K562 (cell line): ENCODE results near the gene BCR. TPM values are rescaled to one million over a fixed set of nuclear protein-coding genes. Genes with fewer than 3 reads are reported as not detected.
A peak's percentile ranks its signal among the peaks of the same experiment; 100 is the strongest.

Source experiments
- ATAC-seq: fragments of 200-7000 bp; cut with Tn5 transposase; 3 replicates; pipeline ENCODE4 v1.9.1; 2020; ENCODE audit warnings: moderate library complexity
- BruUV-seq: library from RNA; stranded (reverse); fragments of 400-500 nt; replicated peaks from 2 replicates; lab custom pipeline; 2021; lab: Mats Ljungman, UMichigan
- CTCF ChIA-PET: fragments of 300-600 bp; formaldehyde crosslinking; extraction: SDS; loops from one replicate; lab custom pipeline; 2021; ENCODE audit warnings: low intra/inter-chr PET ratio; lab: Yijun Ruan, JAX
- POLR2A ChIA-PET: fragments of 300-600, 350-650 bp; sonication (Branson Sonifier 250); formaldehyde crosslinking; extraction: SDS; loops from one replicate; lab custom pipeline; 2021; ENCODE audit warnings: antibody characterized with exemption, inconsistent platforms; lab: Yijun Ruan, JAX
- DNase-seq, 4 experiments: peaks; one replicate each; pipeline versions ENCODE4 v3.0.0 to v3.0.0-alpha.2; 2011 to 2018; ENCODE audit warnings: low spot score in 3 of 4, mixed read lengths in 3 of 4; ENCODE audit errors: extremely low read depth in 1 of 4
- FAIRE-seq: peaks from 2 replicates; lab custom pipeline; 2011; peaks lifted over from hg19 to GRCh38; lab: Jason Lieb, UNC
- H2AFZ ChIP-seq: 2 replicates; pipeline ENCODE4 v1.6.0; 2011; ENCODE audit warnings: low read depth, low read length, control low read depth, inconsistent platforms
- H3K27ac ChIP-seq: fragments of 200-600 bp; 3 replicates; pipeline ENCODE4 v1.8.0; 2011; ENCODE audit warnings: low read depth, mild to moderate bottlenecking, control low read depth, inconsistent platforms, low read length, moderate library complexity, mixed read lengths; ENCODE audit errors: extremely low read depth
- H3K27me3 ChIP-seq, 2 experiments: fragments of 300-600 bp in 1 of 2; 2 replicates in 1 of 2; 3 replicates in 1 of 2; pipeline versions ENCODE4 v1.6.0 to v1.8.0; 2011; ENCODE audit warnings: inconsistent platforms in 2 of 2, low read length in 2 of 2, mild to moderate bottlenecking in 1 of 2, mixed read lengths in 1 of 2, moderate library complexity in 1 of 2; ENCODE audit not compliant: control insufficient read depth in 2 of 2, insufficient read depth in 2 of 2
- H3K36me3 ChIP-seq: fragments of 300-600 bp; 3 replicates; pipeline ENCODE4 v1.8.0; 2011; ENCODE audit warnings: mild to moderate bottlenecking, low read length, inconsistent platforms; ENCODE audit not compliant: control insufficient read depth, insufficient read depth
- H3K4me1 ChIP-seq, 2 experiments: fragments of 200-600 bp in 1 of 2; replicated peaks in 1 of 2; 2 replicates in 1 of 2; 3 replicates in 1 of 2; pipeline versions ENCODE4 v1.5.1 to v1.8.0; 2011; ENCODE audit warnings: inconsistent platforms in 2 of 2, low read length in 2 of 2, mild to moderate bottlenecking in 1 of 2, mixed read lengths in 1 of 2, moderate library complexity in 1 of 2; ENCODE audit not compliant: control insufficient read depth in 2 of 2, insufficient read depth in 2 of 2
- H3K4me2 ChIP-seq: 2 replicates; pipeline ENCODE4 v1.6.1; 2011; ENCODE audit warnings: low read length, control low read depth, inconsistent platforms, mixed read lengths; ENCODE audit not compliant: insufficient read depth
- H3K4me3 ChIP-seq: fragments of 200-600 bp; sonication (generic), shearing (Covaris generic); 2 replicates; pipeline ENCODE4 v1.5.1; 2016; ENCODE audit warnings: control low read depth, inconsistent platforms
- H3K79me2 ChIP-seq: fragments of 200-600 bp; 3 replicates; pipeline ENCODE4 v1.8.0; 2011; ENCODE audit warnings: low read length, inconsistent platforms; ENCODE audit not compliant: control insufficient read depth, insufficient read depth
- H3K9ac ChIP-seq, 2 experiments: 2 replicates each; pipeline versions ENCODE4 v1.6.0 to v1.6.1; 2011; ENCODE audit warnings: low read depth in 2 of 2, low read length in 2 of 2, control low read depth in 1 of 2, inconsistent platforms in 1 of 2, mild to moderate bottlenecking in 1 of 2, mixed read lengths in 1 of 2; ENCODE audit not compliant: insufficient read depth in 1 of 2
- H3K9me1 ChIP-seq: one replicate; pipeline ENCODE4 v1.6.0; 2011; ENCODE audit warnings: inconsistent platforms, mild to moderate bottlenecking, low read length, moderate library complexity; ENCODE audit not compliant: control insufficient read depth, insufficient read depth
- H3K9me3 ChIP-seq: replicated peaks from 2 replicates; pipeline ENCODE4 v1.5.1; 2011; ENCODE audit warnings: low read depth, low read length, inconsistent platforms; ENCODE audit not compliant: control insufficient read depth, insufficient read depth
- H4K20me1 ChIP-seq: replicated peaks from 2 replicates; pipeline ENCODE4 v1.6.1; 2011; ENCODE audit warnings: low read length, inconsistent platforms, mixed read lengths; ENCODE audit not compliant: control insufficient read depth, insufficient read depth
- ATF3 ChIP-seq, 2 experiments: fragments of 450-650 bp in 1 of 2; sonication (generic) in 1 of 2; formaldehyde crosslinking in 1 of 2; IDR thresholded peaks in 1 of 2; conservative IDR thresholded peaks in 1 of 2; 2 replicates each; pipeline versions ENCODE4 v1.6.1 to v1.8.1; 2016 to 2023; ENCODE audit warnings: mild to moderate bottlenecking in 2 of 2, moderate library complexity in 2 of 2, inconsistent platforms in 1 of 2, missing genetic modification reagents in 1 of 2
- MCM7 ChIP-seq, 2 experiments: fragments of 450-650 bp; IDR thresholded peaks; 2 replicates each; pipeline ENCODE4 v1.6.1; 2016 to 2018
- NR3C1 ChIP-seq: sonication (generic); formaldehyde crosslinking; IDR thresholded peaks from 2 replicates; pipeline ENCODE4 v1.8.1; 2022; ENCODE audit warnings: missing genetic modification reagents
- STAT6 ChIP-seq: sonication (generic); formaldehyde crosslinking; IDR thresholded peaks from 2 replicates; pipeline ENCODE4 v1.8.1; 2023; ENCODE audit warnings: mild to moderate bottlenecking, missing genetic modification reagents
- XRCC5 ChIP-seq: fragments of 200-400 bp; formaldehyde crosslinking; IDR thresholded peaks from 2 replicates; pipeline ENCODE4 v1.6.1; 2017; ENCODE audit warnings: low read depth, mild to moderate bottlenecking, low read length
- ZFP1 ChIP-seq: fragments of 450-650 bp; formaldehyde crosslinking; IDR thresholded peaks from 2 replicates; pipeline ENCODE4 v1.4.0; 2020; ENCODE audit warnings: mild to moderate bottlenecking, mixed read lengths
- WGBS: fragments of 100-300 bp; shearing (Covaris generic); methylation state at CpG from one replicate; pipeline ENCODE4 v1.1.6; 2016; ENCODE audit warnings: low coverage, mixed read lengths; ENCODE audit not compliant: insufficient coverage; ENCODE audit errors: missing lambda C conversion rate; 5-methylcytosine and 5-hydroxymethylcytosine counted together
- in situ Hi-C: fragments of 300-500 bp; cut with MboI; formaldehyde crosslinking; loops from 4 replicates; pipeline ENCODE4 v1.15.0; 2018; ENCODE audit warnings: inconsistent platforms, mixed read lengths
- intact Hi-C: fragments of 100-400 bp; cut with micrococcal nuclease; formaldehyde crosslinking; loops from 2 replicates; pipeline ENCODE4 v1.14.2; 2022
- polyA plus RNA-seq, 8 experiments: library from polyadenylated mRNA; depleted of rRNA in 4 of 8; stranded (reverse) in 5 of 8; unstranded in 3 of 8; fragments of >200 nt; fragmentation: Nextera tagmentation in 2 of 8; fragmentation: Illumina TruSeq in 1 of 8; extraction: Ambion mirVana in 2 of 8; extraction: Trizol in 1 of 8; gene quantifications; 2 replicates each; pipeline versions ENCODE4 v1.2.1 to v1.2.3, GENCODE V29; 2011 to 2014; ENCODE audit warnings: inconsistent platforms in 1 of 8, missing spikeins in 1 of 8
- total RNA-seq, 7 experiments: library from RNA; depleted of rRNA in 6 of 7; stranded (reverse); fragments of >200 nt in 6 of 7; fragmentation: Illumina TruSeq in 2 of 7; extraction: Trizol in 2 of 7; gene quantifications; 2 replicates each; pipeline versions ENCODE4 v1.2.1 to v1.2.3, GENCODE V29; 2011 to 2021; ENCODE audit warnings: low replicate concordance in 1 of 7
- TF ChIP-seq, protein P1 (sequence below), 2 experiments: fragments of 450-650 bp in 1 of 2; sonication (generic) in 1 of 2; formaldehyde crosslinking; conservative IDR thresholded peaks; 2 replicates each; pipeline versions ENCODE4 v1.4.0 to v1.8.1; 2020 to 2022; ENCODE audit warnings: mild to moderate bottlenecking in 1 of 2, missing genetic modification reagents in 1 of 2
- TF ChIP-seq, protein P2 (sequence below): sonication (generic); formaldehyde crosslinking; IDR thresholded peaks from 2 replicates; pipeline ENCODE4 v1.8.1; 2023; ENCODE audit warnings: mild to moderate bottlenecking, missing genetic modification reagents, moderate library complexity

The BCR gene
- total and polyA plus RNA-seq, 9 of the 15 experiments (the other 6 are each of a cell fraction or from before 2014, with no cell fraction given) = 0.41 to 150 (median 45.6) TPM

- peaks cover 69 to 71% of the 10 kb centered on the region in 2 experiments for H3K4me1 ChIP-seq
- FAIRE-seq = peak; percentile 89
- peaks cover 66% of the 10 kb centered on the region for H4K20me1 ChIP-seq
- H3K9ac ChIP-seq = peak overlapping the region; percentile 25 to 72
- 10% methylated on average over 12 of the region's 12 CpGs for WGBS
- peak; percentile 84 for ATAC-seq
- peak overlapping the region; percentile 62 for H3K4me2 ChIP-seq
- peak in 1 of 4 experiments; percentile 100 for DNase-seq
- H3K4me3 ChIP-seq = no peak overlapping the region
- no peaks in the 10 kb centered on the region for H3K9me3 ChIP-seq
- peaks cover 98% of the 10 kb centered on the region for H3K79me2 ChIP-seq
- intact Hi-C loops (loop anchor here (1.0 kb wide), 2 partner anchors 40 to 45 kb away; no protein-coding TSS in a partner anchor), in situ Hi-C loops (no loop called here)
- no TSS peak for BruUV-seq
- TF ChIP-seq ZFP1 (CRISPR knock-in tag) (no peak), XRCC5 (no peak), MCM7 (IDR thresholded peaks at IDR 0.05) (no peak), ATF3 (IDR thresholded peaks at IDR 0.05) (no peak), ATF3 (CRISPR knock-in tag; conservative IDR thresholded peaks at IDR 0.05) (peak; percentile 96), NR3C1 (CRISPR knock-in tag) (no peak), STAT6 (peak; percentile 100)
- TF ChIP-seq, protein P1, sequence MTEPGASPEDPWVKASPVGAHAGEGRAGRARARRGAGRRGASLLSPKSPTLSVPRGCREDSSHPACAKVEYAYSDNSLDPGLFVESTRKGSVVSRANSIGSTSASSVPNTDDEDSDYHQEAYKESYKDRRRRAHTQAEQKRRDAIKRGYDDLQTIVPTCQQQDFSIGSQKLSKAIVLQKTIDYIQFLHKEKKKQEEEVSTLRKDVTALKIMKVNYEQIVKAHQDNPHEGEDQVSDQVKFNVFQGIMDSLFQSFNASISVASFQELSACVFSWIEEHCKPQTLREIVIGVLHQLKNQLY (CRISPR knock-in tag; conservative IDR thresholded peaks at IDR 0.05) = peak in 1 of 2 experiments; percentile 73; a peak in 2 of 4 replicates
- TF ChIP-seq, protein P2, sequence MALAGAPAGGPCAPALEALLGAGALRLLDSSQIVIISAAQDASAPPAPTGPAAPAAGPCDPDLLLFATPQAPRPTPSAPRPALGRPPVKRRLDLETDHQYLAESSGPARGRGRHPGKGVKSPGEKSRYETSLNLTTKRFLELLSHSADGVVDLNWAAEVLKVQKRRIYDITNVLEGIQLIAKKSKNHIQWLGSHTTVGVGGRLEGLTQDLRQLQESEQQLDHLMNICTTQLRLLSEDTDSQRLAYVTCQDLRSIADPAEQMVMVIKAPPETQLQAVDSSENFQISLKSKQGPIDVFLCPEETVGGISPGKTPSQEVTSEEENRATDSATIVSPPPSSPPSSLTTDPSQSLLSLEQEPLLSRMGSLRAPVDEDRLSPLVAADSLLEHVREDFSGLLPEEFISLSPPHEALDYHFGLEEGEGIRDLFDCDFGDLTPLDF = peak; percentile 96
- CTCF ChIA-PET = interaction anchor here (0.6 to 2.6 kb wide), 2 partner anchors 45 to 214 kb away, joined by 3 to 13 read pairs; no protein-coding TSS in a partner anchor
- POLR2A ChIA-PET = interaction anchor here (0.7 to 86.5 kb wide), 9 partner anchors 23 to 664 kb away, joined by 3 to 3476 read pairs (median 3); partner anchors contain the start of genes BCR, PRAME and RAB36
- H2AFZ ChIP-seq = peak overlapping the region; percentile 8
- H3K36me3 ChIP-seq = no peaks in the 10 kb centered on the region; the same call in 2 of the 3 replicates
- H3K27me3 ChIP-seq = no peaks in the 10 kb centered on the region
- H3K9me1 ChIP-seq = peaks cover 49% of the 10 kb centered on the region
- peak overlapping the region; percentile 35 for H3K27ac ChIP-seq
These were observed 43.4 kb downstream of the BCR start for GRCh38 chr22:23223569-23224317.
